ENCODE measurements around the gene LMOD2.

The LMOD2 gene

GRCh38 chr7:123674399-123675180 is 18.9 kb downstream of the LMOD2 start:
- DNase-seq: no peak

GRCh38 chr7:123675181-123675473 is 19.5 kb downstream of the LMOD2 start:
- no peak for DNase-seq

- no peak for DNase-seq
Measured at GRCh38 chr7:123677061-123677715, 21.5 kb downstream of the LMOD2 start.

- no peak for DNase-seq
Measured at GRCh38 chr7:123679614-123680013, 23.9 kb downstream of the LMOD2 start.

DNA sequence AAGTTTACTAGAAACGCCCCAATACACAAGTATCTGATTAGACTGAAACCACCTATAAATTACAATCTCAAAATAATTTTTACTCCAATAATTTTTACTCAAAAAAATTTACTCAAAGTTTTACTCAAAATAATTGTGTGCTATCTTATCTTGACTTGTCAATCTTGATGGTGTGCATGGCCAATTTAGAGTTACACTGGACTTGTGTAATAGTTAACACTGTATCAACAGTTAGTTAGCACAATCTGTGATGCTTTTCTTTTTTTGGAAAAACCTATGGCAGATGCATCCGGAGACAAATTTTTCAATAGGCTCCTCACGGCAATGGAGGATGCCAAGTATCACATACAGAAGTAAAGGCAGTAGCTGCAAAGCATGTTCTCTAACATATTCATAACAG is 24.9 kb downstream of the LMOD2 start:
- no peak for DNase-seq

DNA sequence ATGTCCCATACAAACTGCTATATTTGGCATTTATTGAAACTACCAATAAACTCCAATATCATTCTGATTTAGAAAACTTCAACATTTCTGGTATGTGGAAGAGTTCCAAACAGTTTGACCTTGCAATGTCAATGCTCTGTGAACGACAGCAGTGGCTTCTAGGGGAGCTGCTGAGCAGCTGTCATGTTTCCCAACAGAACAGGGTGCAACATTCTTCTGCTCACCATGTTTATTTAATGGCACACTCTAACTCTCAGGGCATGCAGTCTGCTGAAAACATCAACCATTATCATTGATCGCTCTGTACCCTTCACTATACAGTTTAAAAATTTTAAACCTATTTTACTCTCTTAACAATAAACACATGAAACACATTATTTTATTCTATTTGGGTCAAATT is 25.9 kb downstream of the LMOD2 start:
- no peak for DNase-seq

DNA sequence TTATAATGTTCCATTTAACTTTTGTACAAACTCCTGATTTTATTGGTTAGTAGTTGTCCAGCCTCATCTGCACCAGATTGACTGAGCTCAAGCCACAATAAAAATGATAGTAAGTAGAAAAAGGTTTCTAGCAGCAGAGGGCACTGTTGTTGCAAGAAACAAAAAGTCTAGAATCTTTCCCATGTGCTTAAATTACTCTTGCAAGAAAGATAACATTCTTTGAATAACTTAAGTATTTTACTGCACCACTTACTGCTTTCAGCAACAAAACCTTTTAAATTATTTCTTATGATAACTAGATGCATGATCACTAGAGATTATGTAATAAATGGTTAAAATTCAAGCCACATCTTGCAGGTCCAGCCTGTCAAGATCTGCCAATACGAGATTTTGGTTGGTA is 27.0 kb downstream of the LMOD2 start:
- peak in 1 of 2 donors; percentile 50 for DNase-seq

- no peak for DNase-seq
Measured at GRCh38 chr7:123687161-123687560, 31.5 kb downstream of the LMOD2 start.

DNA sequence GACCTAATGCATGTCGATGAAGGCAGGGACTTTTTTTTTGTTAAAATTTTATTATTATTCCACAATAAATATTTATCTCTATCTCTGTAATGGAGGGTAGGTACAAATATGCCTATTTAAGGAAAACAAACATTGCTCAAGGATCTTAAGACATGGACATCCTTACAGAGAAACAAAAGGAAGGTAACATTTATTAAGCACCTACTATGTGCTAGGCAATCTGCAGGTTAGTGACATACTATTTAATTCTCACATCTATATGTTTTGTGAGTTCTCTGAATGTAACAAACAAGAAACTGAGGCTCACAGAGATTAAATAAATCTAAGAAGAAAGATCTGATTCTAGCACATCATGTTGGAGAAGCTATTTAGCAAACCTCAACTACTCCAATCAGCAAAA is 32.1 kb downstream of the LMOD2 start:
- DNase-seq: no peak

GRCh38 chr7:123689250-123689649 is 33.6 kb downstream of the LMOD2 start:
- no peak for DNase-seq

DNA sequence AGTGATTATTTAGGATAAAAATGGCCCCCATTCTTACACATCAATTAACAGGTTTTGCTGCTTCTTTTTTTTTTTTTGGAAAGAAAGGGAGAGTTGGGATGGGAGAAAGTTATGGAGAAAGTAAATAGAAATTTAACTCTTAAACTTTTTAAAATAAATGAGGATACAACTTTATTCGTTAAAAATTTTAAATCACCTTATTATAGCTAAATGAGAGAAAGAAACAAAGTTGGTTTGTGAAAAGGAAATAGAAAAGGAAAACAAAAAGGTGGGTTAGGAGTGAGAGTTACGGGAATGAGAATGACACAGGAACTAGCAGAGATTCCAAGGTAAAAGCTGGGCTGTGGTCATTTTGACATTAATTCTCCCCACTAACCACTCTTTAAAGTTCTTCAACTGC is 34.9 kb downstream of the LMOD2 start:
- DNase-seq: no peak

DNA sequence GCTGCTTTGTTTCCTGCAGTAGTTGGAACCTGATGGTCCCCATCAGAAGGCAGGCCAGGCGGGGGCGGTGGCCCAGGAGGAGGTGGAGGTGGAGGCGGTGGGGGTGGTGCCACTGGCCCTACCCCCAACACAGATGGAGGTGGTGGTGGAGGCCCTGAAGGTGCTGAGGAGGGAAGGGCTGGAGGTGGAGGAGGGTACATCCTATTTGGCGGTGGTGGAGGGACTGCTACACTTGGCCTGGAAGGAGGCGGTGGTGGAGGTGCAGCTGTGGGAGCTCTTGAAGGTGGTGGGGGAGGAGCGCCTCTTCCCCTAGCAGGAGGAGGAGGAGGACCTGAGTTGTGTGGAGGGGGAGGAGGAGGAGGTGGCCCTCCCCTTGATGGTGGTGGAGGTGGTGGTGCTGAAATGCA is 36.8 kb downstream of the LMOD2 start:
- no peak for DNase-seq

DNA sequence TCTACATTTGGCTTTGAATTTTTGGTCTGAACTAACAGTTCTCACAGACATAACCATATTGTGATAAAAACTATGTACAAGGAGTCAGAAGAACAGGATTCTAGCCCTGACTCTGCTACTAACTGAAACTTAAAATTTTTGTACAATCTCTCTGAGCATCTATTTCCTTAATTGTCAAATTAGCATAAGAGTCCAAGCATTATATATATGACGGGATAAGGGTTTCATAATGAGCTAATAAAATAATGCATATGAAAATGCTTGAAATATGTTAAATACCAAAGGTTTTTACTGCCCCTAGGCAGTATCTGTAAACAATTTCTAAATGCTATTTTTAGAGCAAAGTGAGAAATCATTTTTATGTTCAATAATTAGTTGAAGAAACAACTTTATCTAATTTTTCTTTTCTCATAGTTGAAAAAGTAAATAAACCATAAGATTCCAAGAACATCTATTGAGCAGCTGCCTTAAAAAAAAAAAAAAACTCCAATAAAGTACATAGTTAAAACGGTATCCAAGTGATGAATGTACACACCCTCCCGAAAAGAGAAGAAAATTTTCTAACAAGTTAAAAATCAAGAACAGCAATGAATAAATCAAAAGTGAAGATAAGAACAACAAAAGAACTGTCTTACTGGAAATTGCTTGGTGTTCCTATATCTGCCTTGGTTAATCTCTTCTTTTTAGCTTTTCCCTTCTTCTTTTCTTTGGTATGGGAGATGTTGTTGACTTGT is 40.4 kb downstream of the LMOD2 start:
- DNase-seq: no peak

DNA sequence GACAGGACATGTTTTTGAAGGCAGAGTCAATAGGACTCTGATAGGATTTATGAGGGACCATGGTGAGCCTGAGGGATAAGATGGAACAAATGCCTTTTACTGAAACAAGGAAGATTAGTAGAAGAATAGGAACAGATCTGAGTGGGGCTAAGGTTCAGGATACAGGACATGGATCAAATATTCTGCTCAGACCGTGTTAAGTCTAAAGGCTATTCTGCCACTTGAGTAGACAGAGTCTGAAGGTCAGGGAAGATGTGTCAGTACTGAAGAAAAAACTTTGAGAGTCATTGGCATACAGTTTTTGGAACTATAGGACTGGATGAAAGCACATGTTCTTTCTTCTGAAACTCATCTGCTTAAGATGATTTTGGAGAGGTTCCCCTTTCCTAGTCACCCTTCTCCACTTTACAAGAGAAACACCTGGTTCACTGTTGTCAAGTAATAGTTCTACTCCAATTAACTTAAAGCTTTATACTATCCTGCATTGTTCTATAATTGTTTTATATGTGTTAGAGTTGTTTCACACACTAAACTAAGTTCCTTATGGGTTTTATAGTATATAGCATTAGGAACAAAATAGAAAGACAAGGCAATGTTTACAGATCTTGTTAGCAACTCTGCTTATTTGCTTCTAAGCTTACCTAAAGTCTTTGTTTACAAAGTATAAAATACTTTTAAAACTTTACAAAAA is 49.7 kb downstream of the LMOD2 start:
- DNase-seq: no peak

DNA sequence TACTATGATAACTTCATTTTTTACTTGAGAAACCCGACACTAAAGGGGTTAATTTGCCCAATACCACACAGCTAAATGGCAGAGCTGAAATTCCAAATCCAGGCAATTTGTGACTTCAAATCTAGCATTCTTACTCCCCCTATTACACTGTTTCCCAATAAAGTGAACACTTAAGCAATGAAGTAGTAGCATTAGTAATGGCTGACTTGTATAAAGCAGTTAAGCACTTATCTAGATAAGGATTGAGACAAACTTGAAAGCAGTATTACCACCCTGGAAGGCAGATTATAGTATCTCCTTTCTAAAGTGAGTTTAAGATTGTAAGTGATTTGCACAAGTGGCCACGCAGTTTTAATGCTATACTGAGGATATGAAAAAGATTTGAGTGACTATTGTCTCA is 53.9 kb downstream of the LMOD2 start:
- no peak for DNase-seq

DNA sequence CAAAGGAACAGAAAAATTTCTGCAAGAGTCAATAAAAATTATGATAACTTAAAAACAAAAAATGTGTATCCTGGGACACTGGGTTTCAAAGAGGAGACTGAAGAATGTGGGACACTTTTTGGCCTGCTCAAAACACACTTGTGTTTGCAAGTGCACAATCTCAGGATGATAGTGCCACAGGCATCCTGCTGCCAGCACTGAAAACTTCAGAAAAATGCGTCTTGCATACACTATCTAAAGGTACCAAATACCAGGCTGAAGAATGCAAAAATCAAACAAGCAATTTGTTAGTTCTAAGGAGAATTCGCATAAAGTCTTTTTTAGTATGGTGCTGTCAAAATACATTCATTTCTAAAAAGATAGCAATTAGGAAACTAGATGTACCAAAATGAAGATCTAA is 55.0 kb downstream of the LMOD2 start:
- no peak for DNase-seq

- DNase-seq: no peak
Measured at GRCh38 chr7:123711832-123712293, 56.2 kb downstream of the LMOD2 start.

GRCh38 chr7:123712619-123713018 is 57.0 kb downstream of the LMOD2 start:
- DNase-seq: no peak

Data from hippocampal formation (tissue), 2 donors.